CD4-positive, alpha-beta T cell (primary cell): ENCODE data around the gene UNC80. TPM values are rescaled to one million over a fixed set of nuclear protein-coding genes. Genes with fewer than 3 reads are reported as not detected.

Source experiments
- ATAC-seq: fragments of 200-7000 bp; cut with Tn5 transposase; one replicate; pipeline ENCODE4 v1.10.0; 2022; ENCODE audit warnings: mild to moderate bottlenecking; ENCODE audit not compliant: poor library complexity
- CTCF ChIA-PET: fragments of 350-600 bp; sonication (Branson Sonifier 250); formaldehyde crosslinking; loops from one replicate; lab custom pipeline; 2021; ENCODE audit warnings: antibody characterized with exemption, inconsistent platforms; lab: Charles Lee
- POLR2A ChIA-PET: fragments of 350-600 bp; sonication (Branson Sonifier 250); formaldehyde crosslinking; loops from one replicate; lab custom pipeline; 2021; ENCODE audit warnings: antibody characterized with exemption, inconsistent platforms; lab: Charles Lee
- DNase-seq, 14 experiments: peaks; one replicate each; pipeline ENCODE4 v3.0.0-alpha.2; 2013 to 2020; ENCODE audit warnings: mixed read lengths in 2 of 14
- H3K27ac ChIP-seq, 2 donors: one replicate each; pipeline versions ENCODE4 v1.5.1 to v1.7.0; 2013; ENCODE audit warnings: low read length in 2 of 2, low read depth in 1 of 2, mild to moderate bottlenecking in 1 of 2
- H3K27me3 ChIP-seq, 2 experiments: 1 replicate in 1 of 2; 2 replicates in 1 of 2; pipeline versions ENCODE4 v1.6.1 to v1.7.0; 2013; ENCODE audit warnings: low read length in 2 of 2, control low read depth in 1 of 2, mild to moderate bottlenecking in 1 of 2, moderate library complexity in 1 of 2; ENCODE audit not compliant: insufficient read depth in 2 of 2, control insufficient read depth in 1 of 2
- H3K36me3 ChIP-seq: one replicate; pipeline ENCODE4 v1.6.1; 2013; ENCODE audit warnings: low read length, control low read depth; ENCODE audit not compliant: insufficient read depth
- H3K4me1 ChIP-seq: one replicate; pipeline ENCODE4 v1.6.1; 2013; ENCODE audit warnings: low read length, control low read depth; ENCODE audit not compliant: insufficient read depth
- H3K4me3 ChIP-seq: one replicate; pipeline ENCODE4 v1.5.1; 2013; ENCODE audit warnings: mild to moderate bottlenecking, low read length, moderate library complexity
- H3K9me3 ChIP-seq, 2 experiments: 1 replicate in 1 of 2; 2 replicates in 1 of 2; pipeline versions ENCODE4 v1.6.1 to v1.7.0; 2013; ENCODE audit warnings: low read length in 2 of 2, mild to moderate bottlenecking in 2 of 2, control low read depth in 1 of 2, moderate library complexity in 1 of 2; ENCODE audit not compliant: control insufficient read depth in 1 of 2, insufficient read depth in 1 of 2
- H3K27ac Mint-ChIP-seq: one replicate; pipeline ENCODE4 v1.8.0; 2020; ENCODE audit warnings: mixed read lengths
- H3K27me3 Mint-ChIP-seq: one replicate; pipeline ENCODE4 v1.8.0; 2021; ENCODE audit warnings: mixed read lengths
- H3K36me3 Mint-ChIP-seq: one replicate; pipeline ENCODE4 v1.8.0; 2021; ENCODE audit warnings: low read depth, mixed read lengths
- H3K4me1 Mint-ChIP-seq: one replicate; pipeline ENCODE4 v1.8.0; 2021; ENCODE audit warnings: low read depth, mixed read lengths
- H3K4me3 Mint-ChIP-seq: one replicate; pipeline ENCODE4 v1.8.0; 2020; ENCODE audit warnings: mild to moderate bottlenecking, mixed read lengths
- H3K9me3 Mint-ChIP-seq: one replicate; pipeline ENCODE4 v1.8.0; 2020; ENCODE audit warnings: mixed read lengths
- CTCF ChIP-seq: fragments of 200-600 bp; IDR thresholded peaks from one replicate; pipeline ENCODE4 v1.8.0; 2022; ENCODE audit warnings: antibody characterized with exemption, mild to moderate bottlenecking
- intact Hi-C, 2 experiments: fragments of 100-400 bp; cut with DNase I in 1 of 2; cut with micrococcal nuclease in 1 of 2; formaldehyde crosslinking; loops; one replicate each; pipeline versions ENCODE4 v1.15.1 to v1.9.0; 2023 to 2025; cut with DNase I, micrococcal nuclease
- total RNA-seq, 174 experiments: library from RNA in 2 of 174; stranded (reverse) in 2 of 174; gene quantifications; one replicate each; pipeline ENCODE4 v1.2.3 and lab custom pipeline; 2021 to 2026

The UNC80 gene
- total RNA-seq, 2 experiments from 2014 or later: not detected

- ChIA-PET CTCF (interaction anchor here (0.5 kb wide), 1 partner anchor 123 kb away, joined by 3 read pairs; no protein-coding TSS in a partner anchor), POLR2A (no interaction called here)
- no peak for TF ChIP-seq CTCF
- H3K4me3 ChIP-seq: no peak overlapping the region
- peaks cover 7% of the 10 kb centered on the region for H3K27me3 Mint-ChIP-seq
- intact Hi-C loops: no loop called here
- H3K27me3 ChIP-seq: no peaks in the 10 kb centered on the region
- H3K4me1 Mint-ChIP-seq: no peaks in the 10 kb centered on the region
- H3K36me3 Mint-ChIP-seq: no peaks in the 10 kb centered on the region
- no peak overlapping the region for H3K4me3 Mint-ChIP-seq
- no peaks in the 10 kb centered on the region for H3K9me3 ChIP-seq
- ATAC-seq (no peak), DNase-seq (no peak)
- no peak overlapping the region for H3K27ac ChIP-seq
- H3K27ac Mint-ChIP-seq: no peak overlapping the region
- H3K9me3 Mint-ChIP-seq: no peaks in the 10 kb centered on the region
- H3K36me3 ChIP-seq: no peaks in the 10 kb centered on the region
- no peaks in the 10 kb centered on the region for H3K4me1 ChIP-seq
These were observed 172.1 kb downstream of the UNC80 start for GRCh38 chr2:209943776-209944175.

- Histone ChIP-seq H3K27me3 (peaks cover 0 to 2% of the 10 kb centered on the region in 2 experiments), H3K4me3 (no peak overlapping the region), H3K9me3 (no peaks in the 10 kb centered on the region), H3K36me3 (no peaks in the 10 kb centered on the region), H3K27ac (no peak overlapping the region), H3K4me1 (no peaks in the 10 kb centered on the region)
- POLR2A ChIA-PET: no interaction called here
- TF ChIP-seq CTCF: no peak
- no peaks in the 10 kb centered on the region for H3K4me1 Mint-ChIP-seq
- ATAC-seq: no peak
- CTCF ChIA-PET: no interaction called here
- no peaks in the 10 kb centered on the region for H3K36me3 Mint-ChIP-seq
- H3K27me3 Mint-ChIP-seq: peaks cover 5% of the 10 kb centered on the region
- intact Hi-C loops: no loop called here
- DNase-seq: no peak
- no peak overlapping the region for H3K4me3 Mint-ChIP-seq
- H3K27ac Mint-ChIP-seq: no peak overlapping the region
- no peaks in the 10 kb centered on the region for H3K9me3 Mint-ChIP-seq
These were observed 174.9 kb downstream of the UNC80 start for GRCh38 chr2:209946539-209946938.

- H3K4me3 Mint-ChIP-seq: no peak overlapping the region
- Histone ChIP-seq H3K9me3 (no peaks in the 10 kb centered on the region), H3K4me3 (no peak overlapping the region), H3K4me1 (no peaks in the 10 kb centered on the region), H3K36me3 (no peaks in the 10 kb centered on the region), H3K27ac (no peak overlapping the region), H3K27me3 (peaks cover 0 to 3% of the 10 kb centered on the region in 2 experiments)
- H3K27ac Mint-ChIP-seq: no peak overlapping the region
- no peak for TF ChIP-seq CTCF
- H3K27me3 Mint-ChIP-seq: peaks cover 18% of the 10 kb centered on the region
- DNase-seq: no peak
- ATAC-seq: no peak
- no peaks in the 10 kb centered on the region for H3K9me3 Mint-ChIP-seq
- intact Hi-C loops: no loop called here
- ChIA-PET POLR2A (no interaction called here), CTCF (no interaction called here)
- H3K36me3 Mint-ChIP-seq: no peaks in the 10 kb centered on the region
- H3K4me1 Mint-ChIP-seq: no peaks in the 10 kb centered on the region
These were observed 184.6 kb downstream of the UNC80 start for GRCh38 chr2:209956271-209956670.
